H1 (cell line): ENCODE data around the gene NOS2. TPM values are rescaled to one million over a fixed set of nuclear protein-coding genes. Genes with fewer than 3 reads are reported as not detected.

Source experiments
- CTCF ChIA-PET: fragments of 300-600 bp; sonication (Branson Sonifier 250); formaldehyde crosslinking; loops from one replicate; lab custom pipeline; 2021; ENCODE audit not compliant: partially characterized antibody; lab: Charles Lee
- POLR2A ChIA-PET: fragments of 300-600 bp; sonication (Branson Sonifier 250); formaldehyde crosslinking; loops from one replicate; lab custom pipeline; 2021; ENCODE audit warnings: inconsistent platforms; ENCODE audit not compliant: partially characterized antibody; lab: Charles Lee
- DNase-seq, 2 experiments: peaks; one replicate each; pipeline versions ENCODE4 v3.0.0 to v3.0.0-alpha.2; 2010 to 2022; ENCODE audit warnings: low spot score in 2 of 2, low read depth in 1 of 2, mixed read lengths in 1 of 2
- FAIRE-seq: peaks from 2 replicates; lab custom pipeline; 2011; peaks lifted over from hg19 to GRCh38; lab: Jason Lieb, UNC
- H2AFZ ChIP-seq: 2 replicates; pipeline ENCODE4 v1.8.1; 2012; ENCODE audit warnings: low read length, inconsistent platforms
- H2AK5ac ChIP-seq: 2 replicates; pipeline ENCODE4 v1.6.1; 2013; ENCODE audit warnings: low read depth, low read length
- H2BK120ac ChIP-seq: replicated peaks from 2 replicates; pipeline ENCODE3; 2013; ENCODE audit warnings: low read depth, low read length, inconsistent platforms
- H2BK12ac ChIP-seq: 2 replicates; pipeline ENCODE4 v1.6.1; 2013; ENCODE audit warnings: low read depth, low read length
- H2BK15ac ChIP-seq: 2 replicates; pipeline ENCODE4 v1.6.1; 2013; ENCODE audit warnings: low read length
- H2BK20ac ChIP-seq: 2 replicates; pipeline ENCODE4 v1.6.1; 2013; ENCODE audit warnings: low read length
- H2BK5ac ChIP-seq: 2 replicates; pipeline ENCODE4 v1.6.1; 2013; ENCODE audit warnings: low read depth, low read length
- H3K14ac ChIP-seq: 2 replicates; pipeline ENCODE4 v1.6.1; 2013; ENCODE audit warnings: inconsistent platforms; ENCODE audit not compliant: insufficient read length
- H3K18ac ChIP-seq: 2 replicates; pipeline ENCODE4 v1.6.1; 2013; ENCODE audit warnings: low read length; ENCODE audit errors: extremely low read depth
- H3K23ac ChIP-seq: 2 replicates; pipeline ENCODE4 v1.6.1; 2013; ENCODE audit warnings: inconsistent platforms; ENCODE audit not compliant: insufficient read length
- H3K23me2 ChIP-seq: 2 replicates; pipeline ENCODE4 v1.6.1; 2013; ENCODE audit warnings: low read depth, low read length
- H3K27ac ChIP-seq: 2 replicates; pipeline ENCODE4 v1.6.1; 2011; ENCODE audit warnings: low read depth, low read length, inconsistent platforms
- H3K27me3 ChIP-seq, 4 experiments: replicated peaks in 1 of 4; 1 replicate in 1 of 4; 2 replicates in 3 of 4; pipeline versions ENCODE4 v1.6.1 to v1.8.1; 2011 to 2013; ENCODE audit warnings: low read length in 3 of 4, mild to moderate bottlenecking in 3 of 4, inconsistent platforms in 2 of 4, mixed read lengths in 2 of 4, moderate library complexity in 1 of 4; ENCODE audit not compliant: control insufficient read depth in 3 of 4, insufficient read depth in 3 of 4; ENCODE audit errors: extremely low read depth in 1 of 4
- H3K36me3 ChIP-seq, 4 experiments: 2 replicates each; pipeline versions ENCODE4 v1.6.1 to v1.8.1; 2011 to 2013; ENCODE audit warnings: mild to moderate bottlenecking in 4 of 4, low read length in 3 of 4, moderate library complexity in 2 of 4, control low read depth in 1 of 4, inconsistent platforms in 1 of 4; ENCODE audit not compliant: insufficient read depth in 4 of 4, control insufficient read depth in 2 of 4
- H3K4ac ChIP-seq: replicated peaks from 2 replicates; pipeline ENCODE3; 2013; ENCODE audit warnings: low read length, low read depth, mixed read lengths, inconsistent platforms; ENCODE audit not compliant: insufficient read length
- H3K4me1 ChIP-seq, 4 experiments: replicated peaks in 1 of 4; 1 replicate in 1 of 4; 2 replicates in 3 of 4; pipeline versions ENCODE4 v1.6.1 to v1.8.1; 2011 to 2013; ENCODE audit warnings: low read length in 3 of 4, inconsistent platforms in 2 of 4, mixed read lengths in 1 of 4; ENCODE audit not compliant: insufficient read depth in 4 of 4, control insufficient read depth in 3 of 4
- H3K4me2 ChIP-seq, 2 experiments: 2 replicates each; pipeline versions ENCODE4 v1.6.1 to v1.8.1; 2011 to 2013; ENCODE audit warnings: low read depth in 2 of 2, low read length in 2 of 2, control low read depth in 1 of 2, inconsistent platforms in 1 of 2, mild to moderate bottlenecking in 1 of 2; ENCODE audit not compliant: insufficient read depth in 1 of 2
- H3K4me3 ChIP-seq, 4 experiments: fragments of 200-600, 300-600 bp in 1 of 4; sonication (generic), shearing (Covaris generic), sonication (Bioruptor Twin) in 1 of 4; 2 replicates each; pipeline versions ENCODE4 v1.5.1 to v1.8.1; 2011 to 2016; ENCODE audit warnings: low read length in 4 of 4, low read depth in 3 of 4, control low read depth in 2 of 4, inconsistent platforms in 2 of 4, mild to moderate bottlenecking in 2 of 4, mixed read lengths in 1 of 4, moderate library complexity in 1 of 4; ENCODE audit not compliant: insufficient read depth in 2 of 4; ENCODE audit errors: extremely low read depth in 1 of 4
- H3K56ac ChIP-seq: replicated peaks from 2 replicates; pipeline ENCODE3; 2013; ENCODE audit warnings: low read depth, mild to moderate bottlenecking, mixed read lengths, low read length, inconsistent platforms; ENCODE audit not compliant: insufficient read length
- H3K79me1 ChIP-seq: 2 replicates; pipeline ENCODE4 v1.6.1; 2013; ENCODE audit warnings: low read depth, low read length, control low read depth
- H3K79me2 ChIP-seq, 2 experiments: 2 replicates each; pipeline versions ENCODE4 v1.6.1 to v1.8.1; 2012 to 2013; ENCODE audit warnings: low read length in 2 of 2, mild to moderate bottlenecking in 2 of 2, inconsistent platforms in 1 of 2; ENCODE audit not compliant: insufficient read depth in 2 of 2, control insufficient read depth in 1 of 2
- H3K9ac ChIP-seq, 4 experiments: replicated peaks in 1 of 4; 1 replicate in 1 of 4; 2 replicates in 3 of 4; pipeline versions ENCODE4 v1.6.1 to v1.8.1; 2011 to 2013; ENCODE audit warnings: low read depth in 3 of 4, low read length in 3 of 4, control low read depth in 2 of 4, mild to moderate bottlenecking in 2 of 4, moderate library complexity in 2 of 4, inconsistent platforms in 1 of 4; ENCODE audit errors: extremely low read depth in 1 of 4
- H3K9me3 ChIP-seq, 2 experiments: 2 replicates each; pipeline versions ENCODE4 v1.6.1 to v1.8.1; 2012 to 2013; ENCODE audit warnings: mild to moderate bottlenecking in 2 of 2, moderate library complexity in 2 of 2, control low read depth in 1 of 2, inconsistent platforms in 1 of 2, low read depth in 1 of 2, low read length in 1 of 2, mixed read lengths in 1 of 2; ENCODE audit not compliant: insufficient read depth in 2 of 2
- H4K20me1 ChIP-seq, 2 experiments: replicated peaks in 1 of 2; 2 replicates each; pipeline versions ENCODE3 to v1.8.1; 2011 to 2013; ENCODE audit warnings: inconsistent platforms in 2 of 2, low read length in 2 of 2, mild to moderate bottlenecking in 1 of 2; ENCODE audit not compliant: insufficient read depth in 2 of 2, control insufficient read depth in 1 of 2
- H4K5ac ChIP-seq: 2 replicates; pipeline ENCODE4 v1.6.1; 2013; ENCODE audit warnings: low read length, low read depth, mixed read lengths, inconsistent platforms; ENCODE audit not compliant: insufficient read length
- H4K8ac ChIP-seq: 2 replicates; pipeline ENCODE4 v1.8.0; 2013; ENCODE audit warnings: mild to moderate bottlenecking, moderate library complexity, low read length, inconsistent platforms; ENCODE audit not compliant: insufficient read depth; ENCODE audit errors: extremely low read depth
- H4K91ac ChIP-seq: replicated peaks from 2 replicates; pipeline ENCODE3; 2013; ENCODE audit warnings: low read length, mixed read lengths, inconsistent platforms; ENCODE audit not compliant: insufficient read length
- CHD2 ChIP-seq: IDR thresholded peaks from 2 replicates; pipeline ENCODE4 v1.6.1; 2012; ENCODE audit warnings: low read length, improper control_type of control experiment
- E2F6 ChIP-seq: IDR thresholded peaks from 2 replicates; pipeline ENCODE4 v1.6.1; 2012; ENCODE audit warnings: inconsistent platforms
- HDAC2 ChIP-seq, 2 experiments: fragments of 300-600 bp in 1 of 2; sonication (generic) in 1 of 2; IDR thresholded peaks; 2 replicates each; pipeline ENCODE4 v1.6.1; 2011 to 2012; ENCODE audit warnings: low read depth in 2 of 2, low read length in 2 of 2, mild to moderate bottlenecking in 2 of 2, moderate library complexity in 2 of 2, borderline replicate concordance in 1 of 2, inconsistent platforms in 1 of 2
- NRF1 ChIP-seq: IDR thresholded peaks from 2 replicates; pipeline ENCODE4 v1.6.1; 2011; ENCODE audit warnings: mild to moderate bottlenecking, low read depth, low read length, improper control_type of control experiment
- POLR2AphosphoS5 ChIP-seq: IDR thresholded peaks from 2 replicates; pipeline ENCODE4 v1.6.1; 2011; ENCODE audit warnings: low read depth, low read length
- RNF2 ChIP-seq: fragments of 200-900, 300-1000 bp; sonication (generic); IDR thresholded peaks from 2 replicates; pipeline ENCODE4 v1.7.1; 2016; ENCODE audit warnings: borderline replicate concordance, low read depth, mild to moderate bottlenecking, antibody characterized with exemption, low read length; ENCODE audit not compliant: poor library complexity, severe bottlenecking; ENCODE audit errors: missing control alignments
- SAP30 ChIP-seq: fragments of 300-600 bp; sonication (generic); IDR thresholded peaks from 2 replicates; pipeline ENCODE4 v1.7.1; 2012; ENCODE audit warnings: low read length, moderate library complexity, mild to moderate bottlenecking, inconsistent platforms; ENCODE audit not compliant: insufficient read depth, insufficient replicate concordance
- SIRT6 ChIP-seq: IDR thresholded peaks from one replicate; pipeline ENCODE4 v1.7.1; 2012; ENCODE audit warnings: low read length, inconsistent platforms
- TAF1 ChIP-seq: IDR thresholded peaks from 2 replicates; pipeline ENCODE4 v1.6.1; 2011; ENCODE audit warnings: mild to moderate bottlenecking, low read depth, low read length
- TEAD4 ChIP-seq: IDR thresholded peaks from 2 replicates; pipeline ENCODE4 v1.6.1; 2012; ENCODE audit warnings: low read depth, low read length, inconsistent platforms, mixed read lengths
- YY1 ChIP-seq: IDR thresholded peaks from 2 replicates; pipeline ENCODE4 v1.6.1; 2011; ENCODE audit warnings: low read depth, mild to moderate bottlenecking, low read length
- WGBS, 2 experiments: shearing (Covaris generic) in 1 of 2; methylation state at CpG; one replicate each; pipeline versions ENCODE4 v1.1.6 to v1.1.7; 2013 to 2015; ENCODE audit warnings: low lambda C conversion rate in 2 of 2, mixed read lengths in 2 of 2, inconsistent platforms in 1 of 2, low coverage in 1 of 2, missing lambda C conversion rate in 1 of 2; ENCODE audit not compliant: insufficient replicate concordance in 2 of 2, insufficient coverage in 1 of 2, insufficient read length in 1 of 2; ENCODE audit errors: extremely low coverage in 1 of 2, missing lambda C conversion rate in 1 of 2; 5-methylcytosine and 5-hydroxymethylcytosine counted together
- polyA plus RNA-seq, 7 experiments: library from polyadenylated mRNA; depleted of rRNA in 3 of 7; stranded (reverse) in 5 of 7; unstranded in 2 of 7; fragments of >200 nt in 5 of 7; fragments of 200-250 nt in 2 of 7; gene quantifications; 1 replicate in 5 of 7; 2 replicates in 1 of 7; 4 replicates in 1 of 7; pipeline versions ENCODE4 v1.2.1 to v1.2.3, GENCODE V29; 2011 to 2013; ENCODE audit warnings: missing spikeins in 2 of 7, mixed read lengths in 2 of 7
- total RNA-seq: library from RNA; stranded (reverse); fragmentation: NEBNext Ultra II Directional; extraction: Animal tissue kit (Norgen Biotek cat#: 25700); gene quantifications from 2 replicates; pipeline ENCODE4 v1.2.1, GENCODE V29; 2021

The NOS2 gene
- total and polyA plus RNA-seq, 2 of the 8 experiments (the other 6 are each of a cell fraction or from before 2014, with no cell fraction given): 1.0 to 1.9 TPM

GRCh38 chr17:27741971-27742575 is 58.3 kb downstream of the NOS2 start:
- 90% methylated on average over 4 of the region's 4 CpGs; no CpG with 5 or more reads in 1 of the 2 experiments for WGBS, 2 experiments
- H4K8ac ChIP-seq: no peak overlapping the region
- no peak overlapping the region for H3K9ac ChIP-seq
- H2BK5ac ChIP-seq: no peak overlapping the region
- H3K27me3 ChIP-seq: no peaks in the 10 kb centered on the region; a peak in 1 of 7 replicates
- H2BK120ac ChIP-seq: no peak overlapping the region
- H3K18ac ChIP-seq: no peak overlapping the region
- H3K14ac ChIP-seq: no peak overlapping the region
- ChIA-PET CTCF (interaction anchor here (0.6 to 9.1 kb wide), 9 partner anchors 13 to 361 kb away, joined by 3 to 66 read pairs (median 4); no protein-coding TSS in a partner anchor), POLR2A (no interaction called here)
- no peak overlapping the region for H3K27ac ChIP-seq
- no peak overlapping the region for H2BK12ac ChIP-seq
- H3K9me3 ChIP-seq: no peaks in the 10 kb centered on the region
- no peak overlapping the region for H2BK20ac ChIP-seq
- DNase-seq (peak in 1 of 2 experiments; percentile 20), FAIRE-seq (no peak)
- H3K4me1 ChIP-seq: no peaks in the 10 kb centered on the region
- no peaks in the 10 kb centered on the region for H4K20me1 ChIP-seq
- no peaks in the 10 kb centered on the region for H3K79me1 ChIP-seq
- no peak overlapping the region for H3K4me2 ChIP-seq
- TF ChIP-seq POLR2AphosphoS5 (no peak), SIRT6 (no peak), RNF2 (no peak), E2F6 (no peak), TAF1 (no peak), HDAC2 (IDR thresholded peaks at IDR 0.05; ENCODE audit: borderline replicate concordance in 1 of 2, low read depth in 2 of 2, low read length in 2 of 2) (no peak), TEAD4 (no peak), SAP30 (no peak), YY1 (no peak), CHD2 (no peak), NRF1 (no peak)
- H3K4me3 ChIP-seq: no peak overlapping the region
- no peak overlapping the region for H2AK5ac ChIP-seq
- no peak overlapping the region for H4K5ac ChIP-seq
- no peaks in the 10 kb centered on the region for H3K79me2 ChIP-seq
- H3K4ac ChIP-seq: no peak overlapping the region
- no peak overlapping the region for H3K56ac ChIP-seq
- H3K23ac ChIP-seq: no peak overlapping the region
- H2AFZ ChIP-seq: 0 out of 2 replicates have a peak overlapping the region, but pooled peaks have one; percentile 39
- H3K23me2 ChIP-seq: no peaks in the 10 kb centered on the region
- no peak overlapping the region for H2BK15ac ChIP-seq
- no peak overlapping the region for H4K91ac ChIP-seq
- H3K36me3 ChIP-seq: no peaks in the 10 kb centered on the region
